PC-9 (cell line): ENCODE results near the gene CPNE4. TPM values are rescaled to one million over a fixed set of nuclear protein-coding genes. Genes with fewer than 3 reads are reported as not detected.

ENCODE experiments used
- BruUV-seq: library from RNA; stranded (reverse); fragments of 400-500 nt; replicated peaks from 2 replicates; lab custom pipeline; 2021; lab: Mats Ljungman, UMichigan
- CTCF ChIA-PET: fragments of 300-600 bp; sonication (Branson Sonifier 250); formaldehyde crosslinking; loops from one replicate; lab custom pipeline; 2022; ENCODE audit warnings: antibody characterized with exemption; lab: Charles Lee
- POLR2A ChIA-PET: fragments of 300-600 bp; sonication (Branson Sonifier 250); formaldehyde crosslinking; loops from one replicate; lab custom pipeline; 2022; ENCODE audit warnings: antibody characterized with exemption; ENCODE audit not compliant: unreplicated experiment; lab: Charles Lee
- DNase-seq, 2 experiments: peaks; one replicate each; pipeline versions ENCODE4 v3.0.0 to v3.0.0-alpha.2; 2015 to 2022; ENCODE audit warnings: mixed read lengths in 1 of 2
- H2AFZ ChIP-seq: fragments of 200-600 bp; sonication (generic); 2 replicates; pipeline ENCODE4 v1.8.1; 2017; ENCODE audit warnings: antibody characterized with exemption
- H3F3A ChIP-seq: fragments of 200-600 bp; sonication (generic); 2 replicates; pipeline ENCODE4 v1.8.1; 2017; ENCODE audit warnings: antibody characterized with exemption, mild to moderate bottlenecking, low read depth; ENCODE audit not compliant: insufficient read depth
- H3K27ac ChIP-seq: fragments of 200-600 bp; sonication (generic); 2 replicates; pipeline ENCODE4 v1.6.1; 2016; ENCODE audit warnings: mixed run types
- H3K27me3 ChIP-seq: fragments of 200-600 bp; sonication (generic); 2 replicates; pipeline ENCODE4 v1.6.1; 2016; ENCODE audit warnings: low read depth, mixed run types; ENCODE audit not compliant: insufficient read depth
- H3K36me3 ChIP-seq: fragments of 200-600 bp; sonication (generic); 2 replicates; pipeline ENCODE4 v1.6.1; 2016; ENCODE audit warnings: low read depth, mixed run types
- H3K4me1 ChIP-seq: fragments of 200-600 bp; sonication (generic); replicated peaks from 2 replicates; pipeline ENCODE4 v1.6.1; 2016; ENCODE audit warnings: mixed run types; ENCODE audit not compliant: insufficient read depth
- H3K4me2 ChIP-seq: fragments of 200-600 bp; sonication (generic); 2 replicates; pipeline ENCODE4 v1.6.1; 2017; ENCODE audit warnings: mixed run types
- H3K4me3 ChIP-seq: fragments of 200-600 bp; sonication (generic); 2 replicates; pipeline ENCODE4 v1.6.1; 2016; ENCODE audit warnings: mixed run types
- H3K79me2 ChIP-seq: fragments of 200-600 bp; sonication (generic); 2 replicates; pipeline ENCODE4 v1.6.1; 2017; ENCODE audit warnings: low read depth, mixed run types
- H3K9me2 ChIP-seq: fragments of 200-600 bp; sonication (generic); 2 replicates; pipeline ENCODE4 v1.8.1; 2017; ENCODE audit warnings: mild to moderate bottlenecking; ENCODE audit not compliant: insufficient read depth
- H3K9me3 ChIP-seq: fragments of 200-600 bp; sonication (generic); 2 replicates; pipeline ENCODE4 v1.8.1; 2016; ENCODE audit warnings: low read depth; ENCODE audit not compliant: insufficient read depth
- H4K20me1 ChIP-seq: fragments of 200-600 bp; sonication (generic); 2 replicates; pipeline ENCODE4 v1.8.1; 2017; ENCODE audit not compliant: insufficient read depth
- CTCF ChIP-seq: fragments of 200-600 bp; sonication (generic); conservative IDR thresholded peaks from 2 replicates; pipeline ENCODE4 v1.6.1; 2017; ENCODE audit warnings: mixed run types, antibody characterized with exemption, mild to moderate bottlenecking, moderate library complexity
- EZH2 ChIP-seq: fragments of 200-600 bp; sonication (generic); IDR thresholded peaks from 2 replicates; pipeline ENCODE4 v1.8.0; 2017; ENCODE audit warnings: antibody characterized with exemption, low read depth
- intact Hi-C: fragments of 100-400 bp; cut with micrococcal nuclease; formaldehyde crosslinking; loops from one replicate; pipeline ENCODE4 v1.10.0; 2022; ENCODE audit not compliant: unreplicated experiment
- total RNA-seq: library from RNA; stranded (reverse); gene quantifications from 2 replicates; pipeline ENCODE4 v1.2.3, GENCODE V29; 2021

Gene CPNE4
- total RNA-seq, 1 experiment from 2014 or later, result 0.22 TPM

GRCh38 chr3:131831608-131832007, 203.2 kb downstream of the CPNE4 start:
- H3K79me2 ChIP-seq, result no peaks in the 10 kb centered on the region
- no TSS peak for BruUV-seq
- intact Hi-C loops, result no loop called here

DNA sequence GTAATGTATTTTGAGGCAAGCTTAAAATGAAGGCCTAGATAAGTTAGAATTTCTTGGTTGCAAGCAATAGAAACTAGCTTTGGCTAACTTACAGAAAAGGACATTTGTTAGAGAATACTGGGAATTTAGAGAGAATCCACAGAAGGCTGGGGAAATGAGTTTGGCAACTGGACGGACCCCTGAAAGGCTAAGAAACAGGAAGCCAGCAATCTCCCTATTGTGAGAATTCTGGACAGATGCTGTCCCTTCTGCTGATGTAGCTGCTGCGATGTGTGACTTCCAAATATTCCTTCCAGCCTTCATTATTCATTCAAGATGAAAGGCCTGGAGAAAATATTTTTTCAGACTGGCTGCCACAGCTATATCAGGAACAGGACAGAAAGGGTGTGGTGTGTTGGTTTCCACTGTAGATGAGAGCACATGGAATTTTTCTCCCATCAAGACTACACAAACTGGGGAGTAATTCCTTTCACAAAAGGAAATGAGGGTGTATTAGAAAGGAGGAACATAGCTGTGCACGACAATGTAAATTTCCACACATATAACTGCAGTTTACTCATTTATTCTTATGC, 213.5 kb downstream of the CPNE4 start:
- Histone ChIP-seq H3K27ac (no peak overlapping the region), H3K4me1 (no peaks in the 10 kb centered on the region), H3K27me3 (no peaks in the 10 kb centered on the region), H4K20me1 (no peaks in the 10 kb centered on the region), H3K9me3 (no peaks in the 10 kb centered on the region), H3K4me2 (no peak overlapping the region), H2AFZ (no peak overlapping the region), H3K4me3 (no peak overlapping the region), H3K9me2 (no peaks in the 10 kb centered on the region), H3K79me2 (no peaks in the 10 kb centered on the region), H3K36me3 (no peaks in the 10 kb centered on the region), H3F3A (no peaks in the 10 kb centered on the region)
- DNase-seq, result no peak
- no peak for TF ChIP-seq EZH2
- no peak for TF ChIP-seq CTCF
- intact Hi-C loops, result no loop called here
- CTCF ChIA-PET, result no interaction called here
- POLR2A ChIA-PET, result no interaction called here
- BruUV-seq, result no TSS peak

More at GRCh38 chr3:131831608-131832007, 203.2 kb downstream of the CPNE4 start:
- no peaks in the 10 kb centered on the region for H4K20me1 ChIP-seq
- no peak overlapping the region for H3K4me3 ChIP-seq
- H2AFZ ChIP-seq, result no peak overlapping the region
- no peaks in the 10 kb centered on the region for H3K27me3 ChIP-seq
- ChIA-PET CTCF (no interaction called here), POLR2A (interaction anchor here (0.6 kb wide), 1 partner anchor 371 kb away, joined by 5 read pairs; no protein-coding TSS in a partner anchor)
- H3K9me3 ChIP-seq, result no peaks in the 10 kb centered on the region; the same call in none of the 2 replicates
- H3F3A ChIP-seq, result no peaks in the 10 kb centered on the region
- no peak overlapping the region for H3K27ac ChIP-seq
- DNase-seq, result no peak
- H3K4me1 ChIP-seq, result no peaks in the 10 kb centered on the region
- H3K4me2 ChIP-seq, result no peak overlapping the region
- no peaks in the 10 kb centered on the region for H3K36me3 ChIP-seq
- TF ChIP-seq EZH2, result no peak
- TF ChIP-seq CTCF, result no peak
- H3K9me2 ChIP-seq, result no peaks in the 10 kb centered on the region; the same call in 1 of the 2 replicates

GRCh38 chr3:131819381-131820055, 215.3 kb downstream of the CPNE4 start:
- Histone ChIP-seq H3K27me3 (no peaks in the 10 kb centered on the region), H4K20me1 (no peaks in the 10 kb centered on the region), H3F3A (no peaks in the 10 kb centered on the region), H2AFZ (no peak overlapping the region), H3K4me3 (no peak overlapping the region), H3K36me3 (no peaks in the 10 kb centered on the region), H3K4me2 (no peak overlapping the region), H3K4me1 (no peaks in the 10 kb centered on the region), H3K9me2 (no peaks in the 10 kb centered on the region), H3K79me2 (no peaks in the 10 kb centered on the region), H3K9me3 (no peaks in the 10 kb centered on the region), H3K27ac (no peak overlapping the region)
- ChIA-PET POLR2A (no interaction called here), CTCF (no interaction called here)
- BruUV-seq, result no TSS peak
- intact Hi-C loops, result no loop called here
- no peak for DNase-seq
- TF ChIP-seq CTCF, result no peak
- no peak for TF ChIP-seq EZH2
